ENCODE results near the gene ADGRD1.

ADGRD1 gene

GRCh38 chr12:130938186-130938585 is 15.5 kb upstream of the ADGRD1 start:
- no peak for DNase-seq

- DNase-seq: no peak
These were observed 8.8 kb upstream of the ADGRD1 start for GRCh38 chr12:130944878-130945277.

GRCh38 chr12:130945786-130946492 is 7.8 kb upstream of the ADGRD1 start:
- no peak for DNase-seq

- no peak for DNase-seq
These were observed 6.6 kb upstream of the ADGRD1 start for GRCh38 chr12:130947028-130947613.

- peak; percentile 33 for DNase-seq
These were observed 5.6 kb upstream of the ADGRD1 start for GRCh38 chr12:130948136-130948535.

GRCh38 chr12:130948751-130949150 is 5.0 kb upstream of the ADGRD1 start:
- DNase-seq: no peak

GRCh38 chr12:130949806-130950205 is 3.9 kb upstream of the ADGRD1 start:
- no peak for DNase-seq

- no peak for DNase-seq
These were observed 2.1 kb upstream of the ADGRD1 start for GRCh38 chr12:130951636-130952035.

- no peak for DNase-seq
These were observed 1.3 kb upstream of the ADGRD1 start for GRCh38 chr12:130952171-130952954.

- DNase-seq: no peak
These were observed 781 bp downstream of the ADGRD1 start for GRCh38 chr12:130954544-130954831.

- no peak for DNase-seq
These were observed 1.6 kb downstream of the ADGRD1 start for GRCh38 chr12:130955238-130955816.

- DNase-seq: no peak
These were observed 2.3 kb downstream of the ADGRD1 start for GRCh38 chr12:130956009-130956408.

- no peak for DNase-seq
These were observed 3.0 kb downstream of the ADGRD1 start for GRCh38 chr12:130956456-130957303.

GRCh38 chr12:130957304-130957621 is 3.6 kb downstream of the ADGRD1 start:
- DNase-seq: no peak

GRCh38 chr12:130958557-130959140 is 4.9 kb downstream of the ADGRD1 start:
- no peak for DNase-seq

- no peak for DNase-seq
These were observed 5.9 kb downstream of the ADGRD1 start for GRCh38 chr12:130959632-130960031.

- no peak for DNase-seq
These were observed 6.4 kb downstream of the ADGRD1 start for GRCh38 chr12:130960058-130960457.

GRCh38 chr12:130960787-130961186 is 7.1 kb downstream of the ADGRD1 start:
- no peak for DNase-seq

GRCh38 chr12:130961921-130962451 is 8.3 kb downstream of the ADGRD1 start:
- DNase-seq: no peak

- DNase-seq: no peak
These were observed 11.5 kb downstream of the ADGRD1 start for GRCh38 chr12:130965214-130965613.

GRCh38 chr12:130965668-130966067 is 12.0 kb downstream of the ADGRD1 start:
- no peak for DNase-seq

GRCh38 chr12:130966443-130967030 is 12.8 kb downstream of the ADGRD1 start:
- DNase-seq: no peak
